ENCODE measurements around the gene KRTAP10-1. TPM values are rescaled to one million over a fixed set of nuclear protein-coding genes. Genes with fewer than 3 reads are reported as not detected.
A peak's percentile ranks its signal among the peaks of the same experiment; 100 is the strongest.

The KRTAP10-1 gene
- total RNA-seq, 1 experiment from 2014 or later = not detected

GRCh38 chr21:44569861-44570517 is 30.0 kb upstream of the KRTAP10-1 start:
- Histone ChIP-seq H3K4ac (ENCODE audit: low read depth, low read length) (no peak overlapping the region), H3K9ac (ENCODE audit: extremely low read depth, insufficient read length, low read length) (no peak overlapping the region), H3K14ac (ENCODE audit: insufficient read depth, low read length) (no peak overlapping the region), H4K20me1 (ENCODE audit: control insufficient read depth, insufficient read depth, insufficient read length) (no peaks in the 10 kb centered on the region), H2BK12ac (ENCODE audit: insufficient read length, low read depth, low read length) (no peak overlapping the region), H3K56ac (ENCODE audit: insufficient read length, low read depth, low read length) (no peak overlapping the region), H3K79me2 (ENCODE audit: insufficient read depth, low read length) (no peaks in the 10 kb centered on the region), H4K5ac (ENCODE audit: insufficient read length, low read depth, low read length) (no peak overlapping the region), H3K79me1 (ENCODE audit: insufficient read depth, low read depth, low read length, poor library complexity, severe bottlenecking) (no peaks in the 10 kb centered on the region), H3K4me2 (ENCODE audit: insufficient read depth, insufficient read length, low read length) (no peak overlapping the region), H3K23ac (ENCODE audit: insufficient read length, low read depth, low read length) (no peak overlapping the region), H3K4me1 (ENCODE audit: insufficient read depth, low read length) (no peaks in the 10 kb centered on the region), H2BK15ac (ENCODE audit: low read depth, low read length) (no peak overlapping the region), H3T11ph (ENCODE audit: low read length) (no peak overlapping the region), H2AK5ac (ENCODE audit: insufficient read length, low read length) (no peak overlapping the region), H3K23me2 (ENCODE audit: insufficient read length, low read depth, low read length, poor library complexity, severe bottlenecking) (no peaks in the 10 kb centered on the region), H4K91ac (ENCODE audit: insufficient read length, low read depth, low read length) (no peak overlapping the region), H3K27me3 (ENCODE audit: insufficient read depth, low read length) (no peaks in the 10 kb centered on the region), H3K27ac (ENCODE audit: insufficient read length, low read depth, low read length) (no peak overlapping the region), H4K8ac (replicated peaks; ENCODE audit: insufficient read length, low read depth, low read length) (no peak overlapping the region), H2AFZ (ENCODE audit: low read length) (no peak overlapping the region), H2BK20ac (ENCODE audit: low read depth, low read length, poor library complexity, severe bottlenecking) (no peak overlapping the region), H3K18ac (ENCODE audit: insufficient read length, low read depth, low read length) (no peak overlapping the region), H3K9me3 (ENCODE audit: control insufficient read depth, low read depth, low read length) (no peaks in the 10 kb centered on the region), H2BK120ac (ENCODE audit: low read depth, low read length, poor library complexity, severe bottlenecking) (no peak overlapping the region), H2BK5ac (ENCODE audit: insufficient read length, low read length) (no peak overlapping the region)
- peaks cover 3 to 22% (median 3%) of the 10 kb centered on the region in 3 experiments; a peak in 5 of 7 replicates for H3K36me3 Mint-ChIP-seq (ENCODE audit: insufficient read depth in 1 of 3, low read depth in 3 of 3)
- peaks cover 20% of the 10 kb centered on the region for H3K27me3 Mint-ChIP-seq (ENCODE audit: low read depth)
- no CpG with 5 or more reads among the region's 12 CpGs for WGBS (ENCODE audit: extremely low coverage, insufficient read length, low lambda C conversion rate)
- H3K9me3 Mint-ChIP-seq = peaks cover 19 to 20% of the 10 kb centered on the region in 2 experiments
- H3K27ac Mint-ChIP-seq = peak overlapping the region in 1 of 3 experiments; percentile 28; a peak in 2 of 7 replicates
- TF ChIP-seq, protein P1, sequence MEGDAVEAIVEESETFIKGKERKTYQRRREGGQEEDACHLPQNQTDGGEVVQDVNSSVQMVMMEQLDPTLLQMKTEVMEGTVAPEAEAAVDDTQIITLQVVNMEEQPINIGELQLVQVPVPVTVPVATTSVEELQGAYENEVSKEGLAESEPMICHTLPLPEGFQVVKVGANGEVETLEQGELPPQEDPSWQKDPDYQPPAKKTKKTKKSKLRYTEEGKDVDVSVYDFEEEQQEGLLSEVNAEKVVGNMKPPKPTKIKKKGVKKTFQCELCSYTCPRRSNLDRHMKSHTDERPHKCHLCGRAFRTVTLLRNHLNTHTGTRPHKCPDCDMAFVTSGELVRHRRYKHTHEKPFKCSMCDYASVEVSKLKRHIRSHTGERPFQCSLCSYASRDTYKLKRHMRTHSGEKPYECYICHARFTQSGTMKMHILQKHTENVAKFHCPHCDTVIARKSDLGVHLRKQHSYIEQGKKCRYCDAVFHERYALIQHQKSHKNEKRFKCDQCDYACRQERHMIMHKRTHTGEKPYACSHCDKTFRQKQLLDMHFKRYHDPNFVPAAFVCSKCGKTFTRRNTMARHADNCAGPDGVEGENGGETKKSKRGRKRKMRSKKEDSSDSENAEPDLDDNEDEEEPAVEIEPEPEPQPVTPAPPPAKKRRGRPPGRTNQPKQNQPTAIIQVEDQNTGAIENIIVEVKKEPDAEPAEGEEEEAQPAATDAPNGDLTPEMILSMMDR (conservative IDR thresholded peaks at IDR 0.05) = no peak
- peaks cover 4 to 8% of the 10 kb centered on the region in 2 experiments for H3K4me1 Mint-ChIP-seq
- no peak overlapping the region for H3K4me3 Mint-ChIP-seq
- DNase-seq = no peak
